ENCODE data around the gene TGFBR3.

- TF ChIP-seq POLR2AphosphoS5 (IDR thresholded peaks at IDR 0.05; ENCODE audit: low read depth, low read length) (no peak), TAF1 (IDR thresholded peaks at IDR 0.05; ENCODE audit: borderline replicate concordance, low read depth, low read length) (no peak), POLR2A (IDR thresholded peaks at IDR 0.05; ENCODE audit: low read depth, low read length) (no peak)
Measured at GRCh38 chr1:91827087-91827458, 58.9 kb downstream of the TGFBR3 start.
